ENCODE data around the gene F8.
A peak's percentile ranks its signal among the peaks of the same experiment; 100 is the strongest.
"Not testable (repeated sequence)": the region's sequence is repeated elsewhere in the genome, so short reads cannot be mapped to it uniquely, and the experiment has no call there.

F8 gene

GRCh38 chrX:154833746-154834274 lies 188.7 kb downstream of the F8 start:
- no peak overlapping the region for H3K27ac ChIP-seq
- TF ChIP-seq CTCF (IDR thresholded peaks at IDR 0.05): no peak
- H3K27me3 ChIP-seq: no peaks in the 10 kb centered on the region
- no peaks in the 10 kb centered on the region for H3K4me1 ChIP-seq (ENCODE audit: control insufficient read depth in 1 of 2, insufficient read depth in 1 of 2, low read depth in 1 of 2, low read length in 1 of 2)
- no peaks in the 10 kb centered on the region for H3K9me3 ChIP-seq
- no peak overlapping the region for H3K4me3 ChIP-seq (ENCODE audit: low read depth in 1 of 2, low read length in 1 of 2)
- no peaks in the 10 kb centered on the region for H3K36me3 ChIP-seq

GRCh38 chrX:154829926-154830442 lies 192.5 kb downstream of the F8 start:
- no peaks in the 10 kb centered on the region for H3K9me3 ChIP-seq
- H3K4me1 ChIP-seq (ENCODE audit: control insufficient read depth in 1 of 2, insufficient read depth in 1 of 2, low read depth in 1 of 2, low read length in 1 of 2): no peaks in the 10 kb centered on the region
- no peak overlapping the region for H3K4me3 ChIP-seq (ENCODE audit: low read depth in 1 of 2, low read length in 1 of 2)
- H3K27me3 ChIP-seq: no peaks in the 10 kb centered on the region
- H3K27ac ChIP-seq: no peak overlapping the region
- TF ChIP-seq CTCF (IDR thresholded peaks at IDR 0.05): no peak
- no peaks in the 10 kb centered on the region for H3K36me3 ChIP-seq

- Histone ChIP-seq H3K27me3 (no peaks in the 10 kb centered on the region), H3K4me3 (ENCODE audit: low read depth in 1 of 2, low read length in 1 of 2) (no peak overlapping the region), H3K4me1 (ENCODE audit: control insufficient read depth in 1 of 2, insufficient read depth in 1 of 2, low read depth in 1 of 2, low read length in 1 of 2) (no peaks in the 10 kb centered on the region), H3K36me3 (no peaks in the 10 kb centered on the region), H3K9me3 (no peaks in the 10 kb centered on the region), H3K27ac (no peak overlapping the region)
- TF ChIP-seq CTCF (IDR thresholded peaks at IDR 0.05): no peak
These were observed 193.4 kb downstream of the F8 start for GRCh38 chrX:154829134-154829533.

GRCh38 chrX:154828016-154828408 lies 194.5 kb downstream of the F8 start:
- Histone ChIP-seq H3K27ac (peak overlapping the region; percentile 41), H3K27me3 (no peaks in the 10 kb centered on the region), H3K36me3 (no peaks in the 10 kb centered on the region), H3K4me3 (ENCODE audit: low read depth in 1 of 2, low read length in 1 of 2) (no peak overlapping the region), H3K9me3 (no peaks in the 10 kb centered on the region), H3K4me1 (ENCODE audit: control insufficient read depth in 1 of 2, insufficient read depth in 1 of 2, low read depth in 1 of 2, low read length in 1 of 2) (no peaks in the 10 kb centered on the region)
- no peak for TF ChIP-seq CTCF (IDR thresholded peaks at IDR 0.05)

DNA sequence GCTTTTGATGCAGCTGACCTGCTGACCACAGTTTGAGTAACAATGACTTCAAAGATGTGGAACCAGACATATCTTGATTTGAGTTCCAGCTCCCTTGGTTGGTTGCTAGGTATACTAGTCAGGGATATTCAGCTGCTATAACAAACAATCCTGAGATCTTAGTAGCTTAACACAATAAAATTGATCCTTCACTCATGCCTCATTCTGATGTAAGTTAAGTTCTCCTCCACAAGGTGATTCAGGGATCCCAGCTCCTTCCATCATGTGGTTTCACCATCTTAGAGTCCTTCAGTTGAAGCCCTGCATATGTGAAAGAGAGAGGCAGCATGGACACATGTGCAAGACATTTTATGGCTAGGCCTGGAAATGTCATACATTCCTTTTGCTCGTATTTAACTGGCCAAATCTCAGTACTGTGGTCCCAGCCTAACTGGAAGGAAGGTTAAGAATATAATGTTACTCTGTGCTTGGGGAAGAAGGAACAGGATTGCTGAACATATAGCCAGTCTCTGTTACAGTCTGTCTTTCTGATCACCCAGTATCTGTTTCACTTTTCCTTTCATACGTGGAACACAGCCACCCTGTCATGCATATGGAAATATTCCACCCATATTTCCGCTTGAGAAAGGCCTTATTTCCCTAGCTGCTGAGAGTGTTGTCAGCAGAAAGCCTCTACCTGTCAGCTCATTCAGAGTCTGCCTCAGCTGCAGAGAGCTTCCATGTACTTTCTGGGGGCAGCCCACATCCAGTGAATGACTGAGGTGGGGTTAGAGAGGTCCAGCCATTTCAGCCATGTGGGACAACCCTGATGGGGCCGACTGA lies 195.1 kb downstream of the F8 start:
- H3K4me3 ChIP-seq (ENCODE audit: low read depth in 1 of 2, low read length in 1 of 2): no peak overlapping the region
- H3K36me3 ChIP-seq: no peaks in the 10 kb centered on the region
- no peaks in the 10 kb centered on the region for H3K27me3 ChIP-seq
- no peak for TF ChIP-seq CTCF (IDR thresholded peaks at IDR 0.05)
- H3K9me3 ChIP-seq: no peaks in the 10 kb centered on the region
- H3K4me1 ChIP-seq (ENCODE audit: control insufficient read depth in 1 of 2, insufficient read depth in 1 of 2, low read depth in 1 of 2, low read length in 1 of 2): no peaks in the 10 kb centered on the region
- H3K27ac ChIP-seq: peak overlapping the region; percentile 41

DNA sequence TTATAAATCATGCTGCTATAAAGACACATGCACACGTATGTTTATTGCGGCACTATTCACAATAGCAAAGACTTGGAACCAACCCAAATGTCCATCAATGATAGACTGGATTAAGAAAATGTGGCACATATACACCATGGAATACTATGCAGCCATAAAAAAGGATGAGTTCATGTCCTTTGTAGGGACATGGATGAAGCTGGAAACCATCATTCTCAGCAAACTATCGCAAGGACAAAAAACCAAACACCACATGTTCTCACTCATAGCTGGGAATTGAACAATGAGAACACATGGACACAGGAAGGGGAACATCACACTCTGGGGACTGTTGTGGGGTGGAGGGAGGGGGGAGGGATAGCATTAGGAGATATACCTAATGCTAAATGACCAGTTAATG lies 196.9 kb downstream of the F8 start:
- H3K27ac ChIP-seq; H3K36me3 ChIP-seq; H3K27me3 ChIP-seq; H3K4me3 ChIP-seq (ENCODE audit: low read depth in 1 of 2, low read length in 1 of 2); H3K9me3 ChIP-seq; H3K4me1 ChIP-seq (ENCODE audit: control insufficient read depth in 1 of 2, insufficient read depth in 1 of 2, low read depth in 1 of 2, low read length in 1 of 2): not testable (repeated sequence)

Measured in neutrophil (primary cell).